Measurements from ENCODE around the gene FLT4. TPM values are rescaled to one million over a fixed set of nuclear protein-coding genes. Genes with fewer than 3 reads are reported as not detected.

FLT4 gene
- total RNA-seq, 2 donors from 2014 or later: 3.1 to 3.3 TPM

- Histone ChIP-seq H3K27me3 (no peaks in the 10 kb centered on the region), H3K4me1 (no peaks in the 10 kb centered on the region), H3K9me3 (no peaks in the 10 kb centered on the region), H3K27ac (no peak overlapping the region), H3K9ac (ENCODE audit: low read depth in 2 of 2, low read length in 2 of 2) (no peak overlapping the region), H3K36me3 (no peaks in the 10 kb centered on the region), H3K4me3 (no peak overlapping the region)
- intact Hi-C loops (cut with DNase I): no loop called here
- TF ChIP-seq, protein P1, sequence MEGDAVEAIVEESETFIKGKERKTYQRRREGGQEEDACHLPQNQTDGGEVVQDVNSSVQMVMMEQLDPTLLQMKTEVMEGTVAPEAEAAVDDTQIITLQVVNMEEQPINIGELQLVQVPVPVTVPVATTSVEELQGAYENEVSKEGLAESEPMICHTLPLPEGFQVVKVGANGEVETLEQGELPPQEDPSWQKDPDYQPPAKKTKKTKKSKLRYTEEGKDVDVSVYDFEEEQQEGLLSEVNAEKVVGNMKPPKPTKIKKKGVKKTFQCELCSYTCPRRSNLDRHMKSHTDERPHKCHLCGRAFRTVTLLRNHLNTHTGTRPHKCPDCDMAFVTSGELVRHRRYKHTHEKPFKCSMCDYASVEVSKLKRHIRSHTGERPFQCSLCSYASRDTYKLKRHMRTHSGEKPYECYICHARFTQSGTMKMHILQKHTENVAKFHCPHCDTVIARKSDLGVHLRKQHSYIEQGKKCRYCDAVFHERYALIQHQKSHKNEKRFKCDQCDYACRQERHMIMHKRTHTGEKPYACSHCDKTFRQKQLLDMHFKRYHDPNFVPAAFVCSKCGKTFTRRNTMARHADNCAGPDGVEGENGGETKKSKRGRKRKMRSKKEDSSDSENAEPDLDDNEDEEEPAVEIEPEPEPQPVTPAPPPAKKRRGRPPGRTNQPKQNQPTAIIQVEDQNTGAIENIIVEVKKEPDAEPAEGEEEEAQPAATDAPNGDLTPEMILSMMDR (IDR thresholded peaks at IDR 0.05): no peak
- no peak for DNase-seq
Measured at GRCh38 chr5:180624587-180624986, 24.8 kb downstream of the FLT4 start.

DNA sequence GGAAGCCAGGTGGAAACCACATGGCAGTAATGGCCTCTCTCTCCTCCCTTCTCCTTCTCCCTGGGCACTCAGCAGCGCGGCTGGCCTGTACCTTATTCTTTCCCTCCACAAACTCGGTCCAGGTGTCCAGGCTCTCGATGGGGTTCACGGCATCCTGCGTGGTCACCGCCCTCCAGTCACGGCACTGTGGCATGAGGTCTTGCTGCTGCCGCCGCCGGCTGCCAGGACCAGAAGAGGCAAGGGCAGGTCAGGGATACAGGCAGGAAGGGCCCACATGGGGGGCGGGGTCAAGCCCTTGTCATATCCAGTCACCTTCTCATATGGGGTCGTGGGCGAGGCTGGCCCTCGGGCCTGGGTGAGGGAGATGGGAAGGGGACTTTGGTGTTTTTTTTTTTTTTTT, 25.6 kb downstream of the FLT4 start:
- TF ChIP-seq, protein P1 (IDR thresholded peaks at IDR 0.05): no peak

GRCh38 chr5:180623411-180623834, 26.0 kb downstream of the FLT4 start:
- no peak for DNase-seq
- no peaks in the 10 kb centered on the region for H3K27me3 ChIP-seq
- H3K9me3 ChIP-seq: no peaks in the 10 kb centered on the region
- H3K4me3 ChIP-seq: no peak overlapping the region
- no peak overlapping the region for H3K27ac ChIP-seq
- TF ChIP-seq, protein P1 (IDR thresholded peaks at IDR 0.05): no peak
- H3K36me3 ChIP-seq: no peaks in the 10 kb centered on the region
- H3K9ac ChIP-seq (ENCODE audit: low read depth in 2 of 2, low read length in 2 of 2): no peak overlapping the region
- H3K4me1 ChIP-seq: no peaks in the 10 kb centered on the region
- intact Hi-C loops (cut with DNase I): no loop called here

More for the DNA sequence above, 25.6 kb downstream of the FLT4 start:
- no peaks in the 10 kb centered on the region for H3K9me3 ChIP-seq
- no peaks in the 10 kb centered on the region for H3K36me3 ChIP-seq
- H3K27ac ChIP-seq: no peak overlapping the region
- H3K27me3 ChIP-seq: no peaks in the 10 kb centered on the region
- no peak for DNase-seq
- intact Hi-C loops (cut with DNase I): no loop called here
- no peak overlapping the region for H3K9ac ChIP-seq (ENCODE audit: low read depth in 2 of 2, low read length in 2 of 2)
- no peaks in the 10 kb centered on the region for H3K4me1 ChIP-seq
- H3K4me3 ChIP-seq: no peak overlapping the region

- H3K27ac ChIP-seq: no peak overlapping the region
- no peaks in the 10 kb centered on the region for H3K27me3 ChIP-seq
- no peak for DNase-seq
- no peak overlapping the region for H3K9ac ChIP-seq (ENCODE audit: low read depth in 2 of 2, low read length in 2 of 2)
- H3K4me3 ChIP-seq: no peak overlapping the region
- no peaks in the 10 kb centered on the region for H3K9me3 ChIP-seq
- H3K4me1 ChIP-seq: no peaks in the 10 kb centered on the region
- H3K36me3 ChIP-seq: no peaks in the 10 kb centered on the region
- TF ChIP-seq, protein P1 (IDR thresholded peaks at IDR 0.05): no peak
- intact Hi-C loops (cut with DNase I): no loop called here
Measured at GRCh38 chr5:180622910-180623309, 26.5 kb downstream of the FLT4 start.

GRCh38 chr5:180621311-180621710, 28.1 kb downstream of the FLT4 start:
- no peaks in the 10 kb centered on the region for H3K4me1 ChIP-seq
- no peaks in the 10 kb centered on the region for H3K27me3 ChIP-seq
- H3K4me3 ChIP-seq: no peak overlapping the region
- H3K9ac ChIP-seq (ENCODE audit: low read depth in 2 of 2, low read length in 2 of 2): no peak overlapping the region
- H3K27ac ChIP-seq: no peak overlapping the region
- no peaks in the 10 kb centered on the region for H3K9me3 ChIP-seq
- no peak for DNase-seq
- H3K36me3 ChIP-seq: no peaks in the 10 kb centered on the region
- intact Hi-C loops (cut with DNase I): no loop called here
- TF ChIP-seq, protein P1 (IDR thresholded peaks at IDR 0.05): no peak

- intact Hi-C loops (cut with DNase I): no loop called here
- H3K9me3 ChIP-seq: no peaks in the 10 kb centered on the region
- H3K4me3 ChIP-seq: no peak overlapping the region
- no peaks in the 10 kb centered on the region for H3K4me1 ChIP-seq
- H3K9ac ChIP-seq (ENCODE audit: low read depth in 2 of 2, low read length in 2 of 2): no peak overlapping the region
- H3K27ac ChIP-seq: no peak overlapping the region
- no peaks in the 10 kb centered on the region for H3K36me3 ChIP-seq
- H3K27me3 ChIP-seq: no peaks in the 10 kb centered on the region
- TF ChIP-seq, protein P1 (IDR thresholded peaks at IDR 0.05): no peak
- no peak for DNase-seq
Measured at GRCh38 chr5:180620014-180620413, 29.4 kb downstream of the FLT4 start.

Data from colonic mucosa (tissue), 4 donors.